ENCODE data around the gene LRRC4C.

LRRC4C gene

GRCh38 chr11:40491341-40491740 lies 968.1 kb downstream of the LRRC4C start:
- Histone ChIP-seq H3K27me3 (ENCODE audit: insufficient read depth, low read length, poor library complexity) (no peaks in the 10 kb centered on the region), H3K4me1 (ENCODE audit: insufficient read depth, low read length) (no peaks in the 10 kb centered on the region), H2AFZ (ENCODE audit: low read depth, low read length) (no peak overlapping the region), H3K27ac (ENCODE audit: low read length) (no peak overlapping the region), H3K36me3 (ENCODE audit: insufficient read depth, low read length) (no peaks in the 10 kb centered on the region), H4K20me1 (ENCODE audit: insufficient read depth, low read length) (no peaks in the 10 kb centered on the region), H3K4me2 (ENCODE audit: insufficient read depth, low read length) (no peak overlapping the region), H3K9me3 (ENCODE audit: insufficient read depth, low read length, severe bottlenecking) (no peaks in the 10 kb centered on the region), H3K79me2 (ENCODE audit: insufficient read depth, low read length) (no peaks in the 10 kb centered on the region), H3K9ac (ENCODE audit: low read depth, low read length) (no peak overlapping the region), H3K4me3 (ENCODE audit: low read depth in 1 of 2, low read length in 2 of 2) (no peak overlapping the region)
- ATAC-seq (ENCODE audit: insufficient read depth, low read depth): no peak
- TF ChIP-seq CTCF (IDR thresholded peaks at IDR 0.05; ENCODE audit: borderline replicate concordance, extremely low read depth, low read length, poor library complexity, severe bottlenecking): no peak
- no peak for DNase-seq

GRCh38 chr11:40467771-40468170 lies 991.7 kb downstream of the LRRC4C start:
- no peak overlapping the region for H3K27ac ChIP-seq (ENCODE audit: low read length)
- no peak overlapping the region for H3K4me2 ChIP-seq (ENCODE audit: insufficient read depth, low read length)
- H3K4me3 ChIP-seq (ENCODE audit: low read depth in 1 of 2, low read length in 2 of 2): no peak overlapping the region
- H3K9ac ChIP-seq (ENCODE audit: low read depth, low read length): no peak overlapping the region
- no peaks in the 10 kb centered on the region for H3K79me2 ChIP-seq (ENCODE audit: insufficient read depth, low read length)
- H3K9me3 ChIP-seq (ENCODE audit: insufficient read depth, low read length, severe bottlenecking): no peaks in the 10 kb centered on the region
- TF ChIP-seq CTCF (IDR thresholded peaks at IDR 0.05; ENCODE audit: borderline replicate concordance, extremely low read depth, low read length, poor library complexity, severe bottlenecking): no peak
- no peak for TF ChIP-seq EZH2 (IDR thresholded peaks at IDR 0.05; ENCODE audit: borderline replicate concordance, low read depth, low read length, severe bottlenecking)
- DNase-seq (no peak), ATAC-seq (ENCODE audit: insufficient read depth, low read depth) (no peak)
- no peaks in the 10 kb centered on the region for H3K27me3 ChIP-seq (ENCODE audit: insufficient read depth, low read length, poor library complexity)
- H4K20me1 ChIP-seq (ENCODE audit: insufficient read depth, low read length): no peaks in the 10 kb centered on the region
- no peak overlapping the region for H2AFZ ChIP-seq (ENCODE audit: low read depth, low read length)
- no peaks in the 10 kb centered on the region for H3K36me3 ChIP-seq (ENCODE audit: insufficient read depth, low read length)
- no peaks in the 10 kb centered on the region for H3K4me1 ChIP-seq (ENCODE audit: insufficient read depth, low read length)

GRCh38 chr11:40445391-40445790 lies 1014.1 kb downstream of the LRRC4C start:
- Histone ChIP-seq H3K79me2 (ENCODE audit: insufficient read depth, low read length) (no peaks in the 10 kb centered on the region), H3K27ac (ENCODE audit: low read length) (no peak overlapping the region), H3K4me3 (ENCODE audit: low read depth in 1 of 2, low read length in 2 of 2) (no peak overlapping the region), H3K4me1 (ENCODE audit: insufficient read depth, low read length) (no peaks in the 10 kb centered on the region), H3K9ac (ENCODE audit: low read depth, low read length) (no peak overlapping the region), H3K9me3 (ENCODE audit: insufficient read depth, low read length, severe bottlenecking) (no peaks in the 10 kb centered on the region), H4K20me1 (ENCODE audit: insufficient read depth, low read length) (no peaks in the 10 kb centered on the region), H3K27me3 (ENCODE audit: insufficient read depth, low read length, poor library complexity) (no peaks in the 10 kb centered on the region), H3K4me2 (ENCODE audit: insufficient read depth, low read length) (no peak overlapping the region), H2AFZ (ENCODE audit: low read depth, low read length) (no peak overlapping the region), H3K36me3 (ENCODE audit: insufficient read depth, low read length) (no peaks in the 10 kb centered on the region)
- no peak for TF ChIP-seq CTCF (IDR thresholded peaks at IDR 0.05; ENCODE audit: borderline replicate concordance, extremely low read depth, low read length, poor library complexity, severe bottlenecking)
- no peak for TF ChIP-seq EZH2 (IDR thresholded peaks at IDR 0.05; ENCODE audit: borderline replicate concordance, low read depth, low read length, severe bottlenecking)
- DNase-seq: no peak
- no peak for ATAC-seq (ENCODE audit: insufficient read depth, low read depth)

- Histone ChIP-seq H3K9me3 (ENCODE audit: insufficient read depth, low read length, severe bottlenecking) (no peaks in the 10 kb centered on the region), H3K4me1 (ENCODE audit: insufficient read depth, low read length) (no peaks in the 10 kb centered on the region), H3K36me3 (ENCODE audit: insufficient read depth, low read length) (no peaks in the 10 kb centered on the region), H3K9ac (ENCODE audit: low read depth, low read length) (no peak overlapping the region), H3K79me2 (ENCODE audit: insufficient read depth, low read length) (no peaks in the 10 kb centered on the region), H4K20me1 (ENCODE audit: insufficient read depth, low read length) (no peaks in the 10 kb centered on the region), H3K4me3 (ENCODE audit: low read depth in 1 of 2, low read length in 2 of 2) (no peak overlapping the region), H3K27me3 (ENCODE audit: insufficient read depth, low read length, poor library complexity) (no peaks in the 10 kb centered on the region), H3K4me2 (ENCODE audit: insufficient read depth, low read length) (no peak overlapping the region), H3K27ac (ENCODE audit: low read length) (no peak overlapping the region), H2AFZ (ENCODE audit: low read depth, low read length) (no peak overlapping the region)
- DNase-seq (no peak), ATAC-seq (ENCODE audit: insufficient read depth, low read depth) (no peak)
- TF ChIP-seq CTCF (IDR thresholded peaks at IDR 0.05; ENCODE audit: borderline replicate concordance, extremely low read depth, low read length, poor library complexity, severe bottlenecking) (no peak), EZH2 (IDR thresholded peaks at IDR 0.05; ENCODE audit: borderline replicate concordance, low read depth, low read length, severe bottlenecking) (no peak)
Measured at GRCh38 chr11:40444151-40444550, 1015.3 kb downstream of the LRRC4C start.
